ENCODE results near the gene RALGDS.
A peak's percentile ranks its signal among the peaks of the same experiment; 100 is the strongest.
"Not testable (repeated sequence)": the region's sequence is repeated elsewhere in the genome, so short reads cannot be mapped to it uniquely, and the experiment has no call there.

The RALGDS gene

DNA sequence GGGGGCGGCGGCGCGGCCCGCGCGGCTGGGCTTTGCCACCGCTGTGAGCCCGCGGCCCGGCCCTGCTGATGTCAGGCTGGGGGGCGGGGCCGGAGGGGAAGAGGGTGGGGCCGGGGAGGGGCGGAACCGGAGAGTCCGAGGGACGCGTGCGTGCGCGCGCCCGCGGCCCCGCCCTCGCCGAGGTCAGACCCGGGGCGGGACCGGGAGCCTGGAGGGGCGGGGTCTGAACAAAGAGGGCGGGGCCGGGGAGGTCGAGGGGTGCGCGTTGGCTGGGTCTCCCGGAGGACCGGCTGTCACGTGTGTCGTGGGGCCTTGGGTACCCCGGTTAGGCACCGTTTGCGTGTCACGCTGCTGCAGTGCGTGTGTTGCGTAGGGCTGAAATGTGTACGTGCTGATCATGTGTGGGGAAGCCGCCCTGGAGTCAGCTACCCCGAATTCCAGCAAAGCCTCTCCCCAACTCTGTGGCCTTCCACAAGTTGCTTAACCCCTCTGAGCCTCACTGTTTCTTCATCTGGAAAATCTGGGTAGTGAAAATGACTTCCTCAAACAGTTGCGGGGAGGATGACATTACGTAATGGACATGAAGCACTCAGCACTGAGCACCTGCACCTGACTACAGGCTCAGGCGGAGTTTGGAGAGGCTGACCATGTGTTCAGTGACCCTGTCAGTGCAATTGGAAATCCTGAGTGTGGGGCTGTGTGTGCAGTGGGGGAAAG is at the start of gene RALGDS:
RALGDS (minus strand) TSS at position 43 of the 717 bp plus-strand sequence. CDS start 86 bp downstream, outside the sequence.
- peak; percentile 92 for DNase-seq

- no peak for DNase-seq
Measured at GRCh38 chr9:133170716-133171115, 49.7 kb upstream of the RALGDS start.

GRCh38 chr9:133169687-133170086 is 48.6 kb upstream of the RALGDS start:
- DNase-seq: not testable (repeated sequence)

GRCh38 chr9:133169102-133169501 is 48.1 kb upstream of the RALGDS start:
- no peak for DNase-seq

DNA sequence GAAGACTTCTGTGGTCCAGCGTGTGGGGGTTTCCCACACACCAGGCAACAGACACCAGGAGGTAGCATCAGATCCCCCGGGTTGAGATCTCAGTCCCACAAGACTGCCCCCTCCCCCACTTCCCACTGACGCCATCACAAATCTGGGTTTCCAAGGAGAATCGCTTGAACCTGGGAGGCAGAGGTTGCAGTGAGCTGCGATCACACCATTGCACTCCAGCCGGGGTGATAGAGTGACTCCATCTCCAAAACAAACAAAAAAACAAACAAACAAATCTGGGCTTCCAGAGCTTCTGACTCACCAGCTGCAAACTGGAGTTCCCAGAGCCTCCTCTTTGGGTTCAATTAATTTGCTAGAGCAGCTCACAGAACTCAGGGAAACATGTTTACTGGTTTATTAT is 47.4 kb upstream of the RALGDS start:
- DNase-seq: no peak

DNA sequence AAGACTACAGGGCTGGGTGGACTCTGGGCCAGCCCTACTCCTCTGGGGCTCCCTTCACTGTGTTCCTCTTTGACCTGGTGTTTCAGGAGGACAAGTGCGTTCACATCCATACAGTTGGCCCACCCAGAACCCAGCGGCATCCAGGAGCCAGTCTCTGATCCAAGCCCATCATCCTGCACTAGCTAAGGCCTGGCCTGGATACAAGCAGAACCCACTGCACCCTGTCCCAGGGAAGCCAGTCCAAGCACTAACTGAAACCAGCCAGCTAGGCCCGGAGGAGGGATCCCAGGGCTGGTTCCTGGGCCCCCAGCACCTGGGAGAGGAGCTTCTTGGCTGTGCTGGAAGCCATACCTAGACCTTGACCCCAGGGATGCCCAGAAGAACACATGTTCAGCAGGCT is 46.7 kb upstream of the RALGDS start:
- no peak for DNase-seq

DNA sequence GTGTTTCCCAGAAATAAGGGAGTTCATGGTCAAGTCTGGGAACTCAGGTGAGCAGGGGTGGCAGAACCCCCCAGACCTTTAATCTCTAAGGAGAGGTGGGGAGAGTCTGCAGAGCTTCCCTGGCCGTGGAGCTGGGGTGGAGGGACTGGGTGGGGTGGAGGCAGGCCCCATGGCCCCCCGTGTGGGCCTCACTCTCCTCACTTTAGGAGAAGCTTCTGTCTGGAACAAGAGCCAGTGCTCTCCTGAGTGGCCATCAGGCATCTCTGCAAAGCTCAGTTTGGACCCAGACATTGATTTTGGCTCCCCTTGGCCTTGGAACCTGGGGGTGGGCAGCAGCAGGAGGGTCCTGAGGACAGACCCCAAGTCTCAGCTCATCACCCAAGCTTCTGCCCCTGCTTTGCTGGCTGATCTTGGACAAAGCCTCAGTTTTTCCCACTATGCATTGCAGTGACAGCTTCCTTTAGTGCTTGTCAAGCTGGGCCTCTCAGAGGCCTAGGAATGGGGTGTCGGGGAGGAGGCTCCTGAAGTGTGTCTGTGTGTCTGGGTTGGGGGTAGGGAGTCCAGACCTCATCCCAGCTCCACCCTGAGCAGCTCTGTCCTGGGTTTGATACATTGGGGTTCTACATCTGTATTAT is 46.2 kb upstream of the RALGDS start:
- no peak for DNase-seq

GRCh38 chr9:133166392-133166791 is 45.4 kb upstream of the RALGDS start:
- DNase-seq: no peak

- no peak for DNase-seq
Measured at GRCh38 chr9:133165452-133165730, 44.4 kb upstream of the RALGDS start.

DNA sequence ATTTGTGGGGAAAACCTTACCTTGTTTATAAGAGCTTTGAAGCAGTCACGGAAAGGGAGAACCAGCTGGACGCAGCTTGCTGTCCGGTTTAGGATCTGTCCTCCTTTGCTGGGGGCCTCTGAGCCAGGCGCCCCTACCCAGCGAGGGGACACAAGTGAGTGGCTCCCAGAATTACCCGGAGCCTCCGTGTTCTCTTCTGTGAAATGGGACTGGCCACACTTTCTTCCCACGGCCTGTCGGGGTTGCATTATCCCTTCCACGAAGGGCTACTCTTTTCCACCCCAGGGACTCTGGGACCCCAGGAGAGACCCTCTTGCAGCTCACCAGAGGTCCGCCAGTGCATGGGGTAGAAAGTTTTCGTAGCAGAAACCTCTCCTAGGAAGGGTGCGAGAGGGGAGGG is 43.2 kb upstream of the RALGDS start:
- no peak for DNase-seq

- peak; percentile 59 for DNase-seq
Measured at GRCh38 chr9:133163504-133164172, 42.6 kb upstream of the RALGDS start, which contains the start of gene GBGT1. Gene GBGT1 (minus strand): TSS chr9:133163914. CDS start chr9:133162412, 1,502 bp downstream.

GRCh38 chr9:133162861-133163503 is 41.9 kb upstream of the RALGDS start:
- no peak for DNase-seq

- no peak for DNase-seq
Measured at GRCh38 chr9:133161547-133161950, 40.5 kb upstream of the RALGDS start.

GRCh38 chr9:133160742-133161546 is 39.9 kb upstream of the RALGDS start:
- DNase-seq: peak; percentile 51

DNA sequence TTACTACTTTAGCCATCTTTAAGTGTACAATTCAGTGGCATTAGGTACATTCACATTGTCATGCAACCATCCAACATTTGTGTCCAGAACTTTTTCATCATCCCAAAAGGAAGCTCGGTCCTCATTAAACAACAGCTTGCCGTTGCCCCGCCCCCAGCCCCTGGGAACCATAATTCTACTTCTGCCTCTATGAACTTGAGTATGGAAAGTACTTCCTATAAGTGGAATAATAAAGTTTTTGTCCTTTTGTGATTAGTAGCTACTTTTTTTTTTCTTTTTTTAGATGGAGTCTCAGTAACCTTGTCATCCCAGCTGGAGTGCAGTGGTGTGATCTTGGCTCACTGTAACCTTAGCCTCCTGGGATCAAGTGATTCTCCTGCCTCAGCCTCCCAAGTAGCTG is 37.7 kb upstream of the RALGDS start:
- DNase-seq: no peak

GRCh38 chr9:133155156-133155555 is 34.1 kb upstream of the RALGDS start:
- DNase-seq: no peak

- DNase-seq: no peak
Measured at GRCh38 chr9:133154097-133154989, 33.3 kb upstream of the RALGDS start.

DNA sequence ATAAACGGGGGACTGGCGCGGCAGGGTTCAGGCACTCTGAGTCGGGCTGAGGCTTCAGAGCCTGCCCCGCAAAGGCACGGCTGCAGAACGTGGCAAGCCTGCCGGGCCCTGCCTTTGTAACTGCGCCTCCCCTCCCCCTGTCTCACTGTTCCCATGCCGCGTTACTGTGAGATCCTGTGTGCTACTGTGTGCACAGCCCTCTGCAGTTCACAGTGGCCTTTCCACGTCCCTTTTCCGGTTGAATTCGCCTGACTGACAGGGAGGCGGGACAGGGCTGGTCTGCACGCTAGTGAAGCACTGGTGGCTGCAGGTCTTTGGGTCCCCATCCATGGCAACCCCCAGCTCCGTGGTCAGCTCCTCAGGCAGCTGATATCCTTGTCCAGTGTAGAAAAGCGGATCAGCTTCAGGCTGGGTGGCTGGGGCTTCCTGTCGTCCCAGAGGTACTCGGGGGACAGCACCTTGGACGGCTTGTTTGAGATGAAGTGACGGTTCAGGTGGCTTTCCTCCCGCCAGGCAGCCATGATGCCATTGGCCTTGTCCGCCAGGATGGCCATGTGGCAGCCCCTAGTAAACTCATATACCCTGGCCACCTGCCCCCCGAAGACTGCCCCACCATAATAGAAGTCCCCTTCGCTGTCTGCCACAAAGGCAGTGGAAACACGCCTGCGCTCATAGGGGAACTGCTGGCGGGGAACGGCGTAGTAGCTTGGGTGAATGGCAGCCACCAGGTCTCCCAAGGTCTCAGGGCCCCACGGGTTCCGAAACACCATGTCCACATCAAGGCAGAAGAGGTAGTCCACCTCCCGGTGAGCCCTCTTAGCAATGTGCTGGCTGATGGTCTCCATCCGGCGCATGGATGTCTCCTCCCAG is 32.4 kb upstream of the RALGDS start:
- no peak for DNase-seq

DNA sequence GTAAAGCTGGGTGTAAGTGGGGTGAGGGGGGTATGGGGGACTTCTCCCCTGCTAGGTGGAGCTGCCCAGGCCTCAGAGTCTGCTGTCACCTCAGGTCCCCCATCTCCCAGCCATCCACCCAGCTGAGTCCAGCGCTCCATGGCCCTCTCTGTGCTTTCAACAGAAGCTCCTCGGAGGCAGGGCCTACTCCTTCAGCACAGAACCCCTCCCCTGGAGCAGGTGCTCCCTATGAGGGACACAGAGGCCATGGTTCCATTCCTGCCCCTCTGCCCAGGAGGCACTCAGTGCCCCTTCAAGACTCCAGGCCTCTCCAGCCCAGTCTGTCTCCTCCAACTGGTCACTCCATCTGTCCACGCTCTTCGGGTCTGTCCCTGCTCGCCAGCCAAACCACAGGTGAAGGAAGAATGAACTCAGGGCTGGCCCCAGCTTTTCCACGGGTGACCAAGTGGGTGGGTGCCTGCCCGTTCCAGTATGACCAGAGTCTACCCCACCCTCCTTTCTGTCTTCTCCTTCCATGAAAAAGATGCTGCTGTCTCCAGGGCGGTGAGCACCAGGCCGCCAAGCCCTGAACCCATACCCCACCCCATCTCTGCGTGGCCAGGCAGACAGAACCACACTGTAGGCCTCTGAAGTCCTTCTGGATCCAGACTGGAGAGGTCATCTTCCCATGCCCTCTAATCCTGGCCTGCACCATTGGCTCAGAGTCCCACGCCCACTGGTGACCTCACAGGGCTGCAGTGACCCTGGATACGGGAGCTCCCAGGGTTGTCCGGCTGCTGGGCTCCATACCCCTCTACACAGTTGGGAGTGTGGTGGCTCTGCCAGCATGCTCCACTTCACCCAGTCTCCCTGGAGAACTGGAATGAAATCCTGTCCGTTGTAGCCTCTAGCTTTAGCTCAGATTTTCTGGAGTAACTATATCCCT is 30.8 kb upstream of the RALGDS start:
- no peak for DNase-seq

- no peak for DNase-seq
Measured at GRCh38 chr9:133151041-133151440, 30.0 kb upstream of the RALGDS start.
